Stimulated activated CD4-positive, alpha-beta T cell treated with anti-CD3 and anti-CD28 coated beads, Interleukin-4, amount 100 ng/mL, for 1 hour (primary cell): ENCODE data around the gene LRRN4.

ENCODE experiments used
- DNase-seq: peaks from one replicate; pipeline ENCODE4 v3.0.0-alpha.2; 2020

The LRRN4 gene

DNA sequence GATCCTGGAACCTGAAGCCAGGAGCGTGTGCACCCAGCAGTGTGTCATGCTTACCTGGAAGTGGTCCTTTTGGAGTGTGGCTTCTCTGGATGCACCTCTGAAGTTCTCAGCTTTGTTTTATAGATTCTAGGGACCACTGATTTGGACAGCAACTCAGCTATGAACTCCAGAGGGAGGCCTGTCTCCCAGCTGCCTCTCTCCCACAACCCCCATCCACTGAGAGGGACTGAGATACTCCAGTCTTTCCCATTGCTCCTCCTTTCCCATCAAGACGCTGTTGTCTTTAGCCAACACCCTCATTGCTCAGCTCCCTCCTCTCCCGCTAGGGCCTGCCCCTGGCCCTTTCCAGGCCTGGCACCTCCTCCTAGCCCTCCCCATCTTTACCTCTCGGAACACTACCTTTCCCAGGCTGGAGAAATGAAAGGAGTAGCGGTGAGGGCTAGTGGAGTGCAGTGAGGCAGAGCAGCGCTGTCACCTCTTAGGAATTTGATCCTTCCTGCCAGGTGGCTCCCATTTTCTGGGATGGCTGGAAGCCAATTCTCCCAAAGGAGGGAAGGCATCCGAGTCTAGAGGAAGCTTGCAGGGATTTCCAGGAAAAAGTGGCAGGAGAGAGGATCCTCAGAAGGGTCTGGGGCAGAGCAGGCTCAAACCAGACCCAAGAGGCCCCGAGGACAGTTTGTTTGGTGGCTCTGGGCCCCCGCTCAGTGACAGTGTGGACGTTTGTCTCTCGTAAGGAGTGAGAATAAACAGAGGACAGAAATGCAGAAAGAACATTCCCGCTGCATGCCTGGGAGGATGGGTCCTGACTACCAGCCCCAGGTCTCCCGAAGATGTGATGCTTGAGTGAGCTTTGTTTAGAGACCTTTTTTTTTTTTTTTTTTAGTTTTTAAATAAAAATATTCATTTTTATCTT lies at the start of gene LRRN4:
Gene LRRN4 (minus strand): TSS at position 285 of the 913 bp plus-strand sequence. CDS start 1,261 bp downstream, outside the sequence.
- no peak for DNase-seq

GRCh38 chr20:6103301-6103700 lies 49.4 kb upstream of the LRRN4 start:
- DNase-seq: no peak

GRCh38 chr20:6101346-6101745 lies 47.5 kb upstream of the LRRN4 start:
- no peak for DNase-seq

DNA sequence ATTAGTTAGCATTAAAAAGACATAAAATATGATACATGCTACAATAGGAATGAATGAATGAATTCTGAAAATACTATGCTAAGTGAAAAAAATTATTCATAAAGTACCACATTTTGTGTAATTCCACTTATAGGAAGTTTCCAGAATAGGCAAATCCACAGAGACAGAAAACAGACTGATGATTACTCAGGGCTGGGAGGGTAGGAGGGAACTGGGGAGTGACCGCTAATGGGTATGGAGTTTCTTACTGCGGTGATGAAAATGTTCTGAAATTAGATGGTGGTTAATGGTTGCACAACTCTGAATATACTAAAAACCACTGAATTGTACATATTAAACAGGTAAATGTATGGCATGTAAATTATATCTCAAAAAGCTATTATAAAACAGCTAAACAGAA lies 46.4 kb upstream of the LRRN4 start:
- no peak for DNase-seq

- no peak for DNase-seq
Measured at GRCh38 chr20:6099819-6100218, 46.0 kb upstream of the LRRN4 start.

- DNase-seq: no peak
Measured at GRCh38 chr20:6095409-6095808, 41.5 kb upstream of the LRRN4 start.

DNA sequence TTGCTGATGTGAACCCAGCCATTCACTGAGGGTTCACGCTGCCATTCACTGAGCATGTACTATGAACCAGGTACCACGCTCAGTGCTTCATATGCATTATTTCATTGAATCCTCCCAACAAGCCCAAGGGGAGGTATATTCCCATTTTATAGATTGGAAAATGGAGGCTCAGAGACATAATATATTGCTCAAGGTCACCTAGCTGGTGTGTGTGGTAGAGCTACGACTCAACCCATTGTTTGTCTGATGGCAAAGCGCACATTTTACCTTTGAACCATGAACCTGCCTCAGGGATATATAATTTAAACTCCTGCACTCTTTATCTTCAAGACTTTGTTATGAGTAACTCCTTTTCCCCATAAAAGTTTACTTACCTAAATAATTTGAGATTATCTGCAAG lies 40.7 kb upstream of the LRRN4 start:
- no peak for DNase-seq

DNA sequence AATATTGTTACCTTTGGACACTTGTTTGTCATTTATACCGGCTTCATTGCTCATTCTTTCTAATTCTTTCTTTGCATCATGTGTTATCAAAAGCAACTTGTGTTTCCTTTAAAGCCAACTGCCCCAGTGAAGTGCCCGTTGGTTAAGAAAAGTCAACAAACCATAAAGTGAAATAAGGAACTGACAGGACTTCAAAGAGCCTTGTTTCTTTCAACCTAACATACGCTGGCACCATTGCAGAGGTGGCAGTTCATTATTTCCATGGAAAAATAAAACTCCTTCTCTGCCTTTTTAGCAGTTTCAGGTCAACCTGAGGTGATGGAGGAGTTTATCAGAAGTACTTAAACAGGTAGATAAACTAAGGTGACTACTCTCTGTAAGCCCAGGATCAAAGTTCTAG lies 40.2 kb upstream of the LRRN4 start:
- no peak for DNase-seq

DNA sequence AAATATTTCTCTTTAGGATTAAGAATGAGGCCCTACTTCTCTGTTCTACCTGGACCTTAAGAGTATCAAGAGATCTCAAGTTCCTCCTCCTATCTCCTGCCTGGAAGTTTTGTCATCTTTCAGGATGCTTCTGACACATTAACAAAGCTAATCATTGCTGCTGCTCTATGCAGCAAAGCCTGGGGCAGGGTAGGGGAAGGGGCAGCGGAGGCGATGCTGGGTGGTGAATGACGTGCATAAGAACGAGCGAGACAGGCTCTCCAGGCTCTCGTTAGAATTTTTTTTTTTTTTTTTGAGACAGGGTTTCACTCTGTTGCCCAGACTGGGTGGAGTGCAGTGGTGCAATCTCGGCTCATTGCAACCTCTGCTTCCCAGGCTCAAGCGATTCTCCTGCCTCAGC lies 37.8 kb upstream of the LRRN4 start:
- no peak for DNase-seq

GRCh38 chr20:6086868-6087267 lies 33.0 kb upstream of the LRRN4 start:
- no peak for DNase-seq

GRCh38 chr20:6083926-6084325 lies 30.1 kb upstream of the LRRN4 start:
- no peak for DNase-seq

DNA sequence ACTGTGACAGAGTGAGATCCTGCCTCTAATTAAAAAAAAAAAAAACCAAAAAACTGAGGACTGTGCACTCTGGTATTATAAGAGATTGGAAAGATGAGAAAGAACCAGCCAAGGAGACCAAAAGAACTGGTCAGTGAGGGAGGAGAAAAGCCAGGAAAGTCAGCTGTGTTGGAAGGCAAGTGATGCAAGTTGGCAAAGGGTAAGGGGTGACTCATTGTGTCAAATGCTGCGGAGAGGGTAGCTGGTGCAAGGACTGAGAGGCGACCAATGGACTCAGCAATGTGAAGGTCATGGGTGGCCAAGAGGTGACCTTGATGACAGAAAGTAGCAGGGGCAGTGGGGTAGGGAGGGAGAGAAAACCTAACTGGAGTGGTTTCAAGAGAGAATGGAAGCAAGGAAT lies 27.4 kb upstream of the LRRN4 start:
- DNase-seq: no peak

- no peak for DNase-seq
Measured at GRCh38 chr20:6079016-6079415, 25.2 kb upstream of the LRRN4 start.

DNA sequence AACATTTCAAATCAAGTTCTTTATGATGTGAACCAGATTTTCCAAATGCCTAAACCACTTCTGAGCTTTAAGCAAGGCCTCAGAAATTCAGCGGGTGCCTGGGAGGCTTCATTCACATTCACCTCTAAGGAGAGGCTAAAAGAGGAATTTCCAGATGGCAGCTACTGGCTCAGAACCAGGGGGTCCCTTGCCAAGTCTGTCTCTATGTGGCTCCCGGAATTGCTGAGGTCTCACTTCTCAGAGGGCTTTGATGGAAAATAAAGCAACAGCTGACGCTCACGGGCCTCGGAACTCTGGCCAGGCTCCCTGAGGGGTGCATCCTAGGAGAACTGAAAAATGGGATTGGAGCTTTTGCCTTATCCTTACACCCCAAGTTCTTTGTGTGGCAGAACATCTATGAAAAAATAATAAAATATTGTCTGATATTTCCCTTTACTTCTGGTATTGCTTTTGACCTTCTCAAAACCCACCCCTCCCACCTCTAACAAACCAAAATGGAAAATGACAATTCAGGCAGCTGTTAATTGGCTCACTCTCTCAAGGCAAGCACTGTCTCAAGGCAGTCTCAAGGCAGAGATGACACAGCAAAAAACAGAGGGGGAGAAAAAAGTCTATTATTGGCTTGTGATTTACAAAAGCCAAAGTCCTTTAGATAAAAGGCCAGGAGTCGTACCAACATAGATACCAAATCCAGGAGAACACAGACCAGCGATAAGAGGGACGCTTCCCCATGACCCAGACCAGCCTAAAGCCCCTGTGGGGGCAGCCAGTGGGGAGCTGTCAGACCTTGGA lies 21.8 kb upstream of the LRRN4 start:
- no peak for DNase-seq

DNA sequence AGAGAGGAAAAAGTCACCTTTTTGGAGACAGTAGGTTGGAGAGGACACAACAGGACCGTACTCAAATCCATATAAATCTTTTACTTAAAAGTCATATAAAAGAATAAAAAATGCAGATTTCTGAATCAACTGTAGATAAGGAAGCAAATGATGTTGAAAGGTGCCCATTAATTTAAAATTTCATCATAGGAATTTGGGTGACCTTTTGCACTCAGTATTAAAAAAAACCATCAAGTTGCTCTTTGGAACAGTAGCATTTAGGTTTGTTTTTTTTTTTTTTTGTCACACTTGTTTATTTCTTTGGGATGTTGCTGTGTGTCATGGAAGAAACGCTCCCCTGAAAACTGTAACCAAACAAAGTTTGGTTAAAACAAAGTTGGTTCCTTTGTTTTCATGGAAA lies 20.9 kb upstream of the LRRN4 start:
- DNase-seq: no peak

DNA sequence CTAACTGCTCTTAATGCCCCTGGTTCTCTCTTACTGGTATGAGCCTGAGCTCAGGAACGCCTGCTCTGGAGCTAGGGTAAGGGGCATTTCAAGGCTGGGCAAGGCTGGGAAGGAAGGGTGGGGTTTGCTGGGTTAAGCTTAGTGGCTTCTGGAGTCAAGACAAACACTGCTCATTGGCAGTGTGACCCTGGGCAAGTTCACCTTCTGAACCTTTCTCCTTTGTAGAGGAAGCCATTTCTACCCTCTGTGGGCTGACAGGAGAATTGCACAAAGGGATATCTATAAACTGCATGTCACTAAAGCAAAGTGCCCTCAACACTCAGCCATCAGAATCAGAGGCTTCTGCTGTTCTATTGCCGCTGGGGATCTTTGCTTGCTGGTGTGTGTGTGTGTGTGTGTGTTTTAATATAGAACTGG lies 20.3 kb upstream of the LRRN4 start:
- no peak for DNase-seq

DNA sequence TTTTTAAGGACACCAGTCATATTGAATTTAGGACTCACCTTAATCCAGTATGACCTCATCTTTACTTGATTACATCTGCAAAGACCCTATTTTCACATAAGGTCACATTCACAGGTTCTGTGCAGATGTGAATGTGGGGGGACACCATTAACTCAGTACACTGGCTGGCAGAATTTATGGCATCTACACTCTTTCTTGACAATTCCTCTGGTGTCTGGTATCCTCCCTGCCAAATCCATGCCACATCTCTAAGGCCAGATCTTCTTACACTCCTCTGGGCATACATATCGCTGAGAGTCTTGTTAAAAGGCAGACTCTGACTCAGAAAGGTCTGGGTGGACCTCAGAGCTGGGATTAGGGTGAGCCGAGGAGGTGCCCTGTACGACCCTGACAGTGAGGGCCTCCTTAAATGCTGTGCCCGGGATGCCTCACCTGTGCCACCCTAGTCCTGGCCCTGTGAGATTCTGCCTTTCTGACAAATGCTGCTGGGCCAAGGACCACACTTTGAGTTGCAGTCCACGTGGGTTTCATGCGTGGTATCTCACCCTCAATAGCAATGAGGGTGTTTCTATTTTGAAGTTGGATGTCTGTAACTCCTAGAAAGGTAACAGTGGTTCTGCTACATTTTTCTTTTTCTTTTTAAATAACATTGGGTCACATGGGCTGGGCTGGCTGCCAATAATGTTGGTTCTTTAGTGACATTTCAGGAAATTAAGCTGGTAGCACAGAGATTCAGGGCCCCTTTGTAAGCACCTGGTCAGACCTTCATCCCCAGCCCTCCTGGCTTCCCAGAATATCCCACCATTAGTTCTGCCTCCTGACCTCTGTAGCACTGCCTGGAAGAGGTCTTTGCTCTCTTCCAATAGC lies 17.2 kb upstream of the LRRN4 start:
- DNase-seq: no peak

GRCh38 chr20:6069669-6070068 lies 15.8 kb upstream of the LRRN4 start:
- no peak for DNase-seq

- no peak for DNase-seq
Measured at GRCh38 chr20:6067763-6068318, 14.0 kb upstream of the LRRN4 start.

DNA sequence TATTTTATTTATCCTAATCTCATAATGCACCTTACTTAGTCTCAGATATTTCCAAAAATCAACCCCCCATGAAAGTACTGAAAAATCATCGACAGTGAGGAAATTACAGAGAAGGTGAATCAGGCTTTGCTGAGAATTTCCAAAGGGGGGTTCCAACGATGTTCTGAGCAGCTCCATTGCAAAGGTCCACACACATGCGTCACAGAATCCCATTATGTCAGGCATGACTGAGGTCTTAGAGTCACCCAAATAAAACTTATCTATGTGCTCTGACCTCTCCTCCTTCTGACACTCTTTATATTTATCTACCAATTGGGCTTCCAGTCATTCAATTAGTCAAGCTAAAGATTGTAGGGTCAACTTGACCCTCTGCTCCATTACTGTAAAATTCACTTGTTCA lies 12.7 kb upstream of the LRRN4 start:
- DNase-seq: no peak

DNA sequence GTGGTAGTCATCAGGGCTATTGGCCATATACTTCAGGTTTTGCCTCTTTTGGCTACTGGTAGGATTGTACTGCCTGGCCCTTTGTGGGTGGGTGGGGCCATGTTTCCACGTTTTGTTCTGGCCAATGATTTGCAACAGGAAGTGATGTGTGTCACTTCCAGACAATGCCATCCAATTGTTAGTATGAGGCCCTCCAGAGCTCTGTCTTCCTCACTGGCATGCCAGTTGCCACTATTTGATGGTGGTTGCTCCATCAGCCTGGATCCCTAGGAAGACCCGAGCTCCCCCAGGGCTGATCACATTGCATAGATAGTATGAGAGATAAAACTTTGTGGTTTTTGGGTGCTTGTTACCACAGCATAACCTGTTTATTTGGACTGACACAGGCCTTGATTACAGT lies 7.7 kb upstream of the LRRN4 start:
- no peak for DNase-seq

- DNase-seq: no peak
Measured at GRCh38 chr20:6060213-6060612, 6.4 kb upstream of the LRRN4 start.
